GM21717 (cell line): ENCODE data around the gene CCDC182.

ENCODE experiments used
- ATAC-seq: cut with Tn5 transposase; IDR thresholded peaks from one replicate; pipeline ENCODE4 v1.9.1; 2021; ENCODE audit warnings: mild to moderate bottlenecking, moderate library complexity; ENCODE audit not compliant: unreplicated experiment

Gene CCDC182

DNA sequence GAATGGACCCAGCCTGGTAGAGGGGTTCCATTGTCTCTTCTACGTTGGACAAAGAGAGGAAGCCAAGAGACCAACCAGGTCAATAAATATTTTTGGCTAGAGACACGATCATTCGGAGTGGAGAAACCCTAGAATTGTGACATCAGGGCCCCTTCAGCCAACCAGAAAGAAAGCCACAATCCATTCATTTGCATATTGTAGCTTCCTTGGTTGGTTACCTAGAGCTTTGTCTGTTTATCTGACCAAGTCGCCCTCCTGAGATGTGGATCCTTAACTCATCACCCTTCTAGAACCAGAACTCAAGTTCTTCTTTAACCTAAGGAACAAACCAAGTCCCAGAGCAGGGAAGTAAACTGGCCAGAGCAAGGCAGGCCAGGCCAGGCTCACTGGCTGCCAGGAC, at the start of gene CCDC182:
CCDC182 (minus strand) TSS at position 58 of the 400 bp plus-strand sequence; CDS start at position 31, 27 bp downstream.
- no peak for ATAC-seq

DNA sequence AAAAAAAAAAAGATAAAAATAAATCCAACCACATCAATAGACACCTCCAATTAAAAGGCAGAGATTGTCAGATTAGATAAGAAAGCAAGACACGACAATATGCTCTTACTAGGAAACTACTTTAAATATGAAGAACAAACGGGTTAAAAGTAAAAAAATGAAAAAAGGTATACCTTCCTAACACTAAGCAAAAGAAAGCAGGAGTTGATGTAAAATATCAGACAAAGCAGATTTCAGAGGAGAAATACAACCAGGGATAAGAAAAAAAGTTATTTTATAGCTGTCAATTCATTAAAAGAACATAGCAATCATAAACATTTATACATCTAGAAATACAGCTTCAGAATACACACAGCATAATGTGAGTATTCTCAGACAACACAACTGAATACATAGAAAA, 49.7 kb upstream of the CCDC182 start:
- ATAC-seq: no peak

DNA sequence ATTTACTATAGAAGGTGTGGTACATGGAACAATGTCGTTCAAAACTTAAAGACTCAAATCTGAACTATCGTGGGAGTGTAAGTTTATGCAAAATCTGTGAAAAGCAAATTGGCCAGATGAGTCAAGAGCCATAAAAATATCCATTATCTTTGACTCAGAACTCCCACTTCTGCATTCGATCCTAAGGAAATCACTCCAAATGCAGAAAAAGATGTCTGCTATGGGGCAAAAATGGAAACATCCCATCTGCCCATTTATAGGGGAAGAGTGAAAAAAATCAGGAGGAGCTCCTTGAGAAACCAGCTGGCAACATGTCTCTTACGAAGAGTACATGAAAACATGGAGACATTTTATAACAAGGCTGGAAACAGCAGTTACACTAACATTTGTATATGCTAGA, 43.6 kb upstream of the CCDC182 start:
- no peak for ATAC-seq

DNA sequence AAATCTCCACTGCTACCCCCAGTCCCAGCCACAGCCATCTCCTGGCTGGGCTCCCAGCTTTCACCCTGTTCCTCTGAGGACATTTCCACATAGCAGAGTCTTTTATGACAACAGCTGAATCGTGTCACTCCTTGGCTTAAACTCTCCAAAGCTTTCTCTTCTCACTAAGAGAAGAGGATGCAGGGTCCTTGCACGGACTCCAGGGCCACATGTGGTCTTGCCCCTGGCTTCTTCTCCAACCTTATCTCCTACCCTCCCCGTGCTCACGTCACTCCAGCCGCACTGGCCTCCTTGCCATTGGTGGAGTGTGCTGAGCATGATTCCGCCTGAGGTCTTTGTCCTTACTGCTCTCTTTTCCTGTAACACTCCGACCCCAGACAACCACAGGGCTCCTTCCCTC, 39.9 kb upstream of the CCDC182 start:
- ATAC-seq: no peak

DNA sequence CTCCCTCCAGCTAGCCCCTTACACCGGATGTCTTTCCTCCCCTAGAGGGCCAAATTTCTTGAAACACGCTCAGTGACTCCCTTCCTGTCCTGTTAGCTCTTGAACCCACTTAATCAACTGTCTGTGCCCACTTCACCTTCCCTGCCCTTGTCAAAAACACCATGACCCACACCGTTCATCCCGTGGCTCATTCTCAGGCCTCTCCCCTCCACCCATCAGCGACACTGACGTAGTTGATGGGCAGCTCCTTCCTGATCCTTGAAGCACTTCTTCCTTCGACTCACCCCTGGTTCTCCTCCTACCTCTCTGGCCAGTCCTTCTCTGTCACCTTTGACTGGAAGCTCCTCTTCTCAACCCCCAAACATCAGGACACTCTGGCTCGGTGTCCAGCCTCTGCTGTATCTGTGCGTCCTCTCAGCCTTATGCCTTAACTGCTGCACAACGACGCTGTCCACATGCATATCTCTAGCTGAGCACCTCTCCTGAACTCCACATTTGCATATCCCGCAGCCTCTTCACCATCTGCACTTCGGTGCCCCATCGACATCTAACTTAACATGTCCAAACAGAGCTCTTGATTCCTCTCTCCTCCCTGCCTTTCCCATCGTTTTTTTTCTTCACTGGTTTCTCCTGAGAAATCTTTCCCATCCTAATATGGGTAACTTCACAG, 39.3 kb upstream of the CCDC182 start:
- no peak for ATAC-seq

DNA sequence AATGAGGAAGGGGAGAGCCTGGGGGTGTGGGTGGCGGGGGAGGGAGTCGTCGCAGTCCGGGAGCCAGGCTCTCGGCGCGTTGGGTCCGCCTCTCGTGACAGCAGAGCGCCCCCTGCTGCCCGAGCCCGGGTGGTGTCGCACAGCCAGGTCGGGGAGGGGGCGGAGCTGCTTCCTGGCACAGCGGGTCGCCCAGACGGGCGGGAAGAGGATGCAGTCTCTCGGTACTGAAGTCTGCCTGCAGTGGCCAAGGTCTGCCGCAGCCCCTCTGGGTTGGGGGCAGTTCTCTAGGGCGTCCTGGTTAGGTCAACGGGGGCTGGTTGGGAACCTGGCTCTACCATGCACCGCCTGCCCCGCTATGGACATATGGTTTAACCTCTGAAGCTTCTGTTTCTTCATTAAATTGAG, 38.2 kb upstream of the CCDC182 start:
- ATAC-seq: no peak

DNA sequence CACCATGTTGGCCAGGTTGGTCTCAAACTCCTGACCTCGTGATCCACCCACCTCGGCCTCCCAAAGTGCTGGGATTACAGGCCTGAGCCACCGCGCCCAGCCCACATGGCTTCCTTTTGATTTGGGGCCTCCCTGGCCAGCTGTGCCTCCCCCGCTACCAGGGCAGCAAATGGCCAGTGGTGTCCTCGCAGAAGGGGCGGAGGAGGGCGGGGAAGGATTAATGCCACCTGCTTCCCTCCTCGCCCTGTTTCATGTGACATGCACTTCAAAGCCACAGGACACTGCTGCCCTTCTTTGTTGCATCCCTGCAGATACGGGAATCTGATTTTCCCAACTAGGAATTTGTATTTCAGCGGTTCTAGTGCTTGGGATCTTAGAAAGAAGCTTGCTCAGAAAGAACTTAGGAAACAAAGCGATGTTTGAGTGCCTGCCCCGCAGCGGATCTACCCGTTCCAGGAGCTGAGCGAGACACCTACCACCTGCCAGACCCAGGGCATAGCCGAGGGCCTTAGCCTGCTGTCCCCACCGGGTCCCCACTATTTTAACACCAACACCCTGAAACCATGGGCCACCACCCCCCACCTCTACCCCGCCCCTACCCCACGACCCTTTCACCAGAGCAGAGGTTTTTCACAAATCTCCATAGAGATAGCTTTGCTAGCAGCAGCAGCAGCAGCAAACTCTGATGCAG, 37.7 kb upstream of the CCDC182 start:
- no peak for ATAC-seq

DNA sequence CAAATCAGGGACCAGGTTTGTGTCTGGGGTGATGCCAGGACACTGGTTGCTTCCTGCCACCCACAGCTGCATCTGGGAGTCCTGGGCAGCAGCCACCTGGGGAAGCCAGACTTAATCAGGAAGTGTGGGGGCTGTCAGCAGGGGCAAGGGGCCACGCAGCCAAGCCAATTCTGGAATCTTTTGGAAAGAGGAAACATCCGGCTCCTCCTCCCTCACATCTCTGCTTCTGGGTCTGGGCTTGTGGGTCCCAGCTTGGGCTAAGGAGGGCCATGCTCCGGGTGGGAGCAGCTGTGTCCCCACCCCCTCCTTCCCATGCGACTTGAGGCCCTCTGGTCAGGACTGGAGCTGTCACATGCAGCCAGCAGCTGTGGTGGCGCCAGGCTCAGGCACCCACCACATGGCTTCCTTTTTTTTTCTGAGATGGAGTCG, 37.0 kb upstream of the CCDC182 start:
- no peak for ATAC-seq

DNA sequence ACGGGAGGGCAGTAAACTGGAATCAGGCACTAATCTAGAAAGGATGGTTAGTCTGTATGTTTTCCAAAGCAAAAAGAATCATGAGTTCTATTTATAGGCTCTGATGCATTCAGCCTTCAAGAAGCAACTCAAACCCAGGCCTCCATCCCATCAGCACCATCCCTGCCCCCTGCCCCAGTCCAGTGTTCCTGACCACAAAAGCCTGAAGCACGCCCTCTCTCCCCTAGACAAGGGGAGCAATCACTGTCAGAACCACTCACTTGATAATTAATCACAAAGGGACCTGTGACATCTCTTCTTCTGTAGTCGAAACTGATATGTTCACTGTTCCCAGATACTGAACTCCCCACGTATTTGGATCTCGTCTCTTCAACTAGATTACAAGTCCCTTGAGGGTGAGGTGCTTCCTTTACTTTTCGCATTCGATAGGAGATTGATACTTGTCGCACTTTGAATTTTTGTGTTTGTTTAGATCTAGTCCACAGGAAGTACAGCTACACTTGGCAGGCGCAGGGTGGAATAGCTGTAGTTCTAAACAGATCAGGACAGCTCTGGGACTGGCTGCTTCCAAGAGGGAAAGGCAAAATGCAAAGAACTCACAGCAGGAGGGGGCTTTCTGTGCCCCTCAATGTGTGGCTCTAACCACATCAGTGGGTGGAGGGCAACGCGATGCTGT, 36.4 kb upstream of the CCDC182 start:
- no peak for ATAC-seq

DNA sequence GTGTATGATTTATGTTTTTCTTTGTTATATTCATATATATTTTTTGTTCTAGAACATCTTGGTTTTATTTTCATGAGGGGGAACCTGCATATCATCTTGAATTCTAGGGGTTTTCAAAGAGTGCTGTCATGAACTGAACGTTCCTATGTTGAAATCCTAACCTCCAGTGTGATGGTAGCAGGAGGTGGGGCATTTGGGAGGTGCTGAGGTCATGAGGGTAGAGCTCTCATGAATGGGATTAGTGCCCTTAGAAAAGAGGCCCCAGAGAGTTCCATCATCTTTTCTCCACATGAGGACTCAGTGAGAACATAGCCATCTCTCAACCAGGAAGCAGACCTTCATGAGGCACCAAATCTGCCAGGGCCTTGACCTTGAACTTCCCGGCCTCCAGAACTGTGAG, 34.6 kb upstream of the CCDC182 start:
- ATAC-seq: no peak

DNA sequence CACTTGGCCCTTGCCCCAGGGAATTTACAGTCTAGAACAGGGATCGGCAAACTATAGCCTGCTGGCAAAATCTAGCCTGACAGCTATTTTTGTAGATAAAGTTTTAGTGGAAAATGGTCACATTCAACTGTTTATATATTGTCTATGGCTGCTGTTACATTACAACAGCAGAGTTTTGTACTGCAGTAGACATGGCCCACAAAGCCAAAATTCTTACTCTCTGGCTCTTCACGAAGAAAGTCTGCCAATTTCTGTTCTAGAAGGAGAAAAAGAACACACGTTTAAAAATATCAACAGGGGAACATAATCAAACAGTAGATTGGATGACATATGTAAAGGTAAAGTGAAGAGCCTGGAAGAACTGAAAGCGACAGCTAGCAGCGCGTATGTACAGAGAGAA, 33.2 kb upstream of the CCDC182 start:
- ATAC-seq: no peak

DNA sequence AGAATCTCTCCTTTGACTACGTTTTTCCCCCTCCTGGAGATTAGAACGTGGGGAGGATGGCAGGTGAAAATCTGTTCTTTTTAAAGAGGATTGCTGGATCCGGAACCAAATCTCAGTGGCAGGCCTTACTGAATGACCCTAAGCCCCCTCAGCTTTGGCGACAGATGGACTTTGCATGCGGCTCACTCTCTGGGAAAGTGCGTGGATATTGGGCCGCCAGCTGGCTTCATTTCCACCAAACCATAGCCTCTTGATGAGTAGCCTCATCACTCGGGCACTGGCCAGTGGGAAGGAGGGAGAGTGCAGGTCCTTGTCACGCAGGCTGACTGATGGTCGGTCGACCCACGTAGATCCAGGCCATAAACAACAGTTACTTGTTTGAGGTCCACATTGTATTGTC, 31.3 kb upstream of the CCDC182 start:
- no peak for ATAC-seq

DNA sequence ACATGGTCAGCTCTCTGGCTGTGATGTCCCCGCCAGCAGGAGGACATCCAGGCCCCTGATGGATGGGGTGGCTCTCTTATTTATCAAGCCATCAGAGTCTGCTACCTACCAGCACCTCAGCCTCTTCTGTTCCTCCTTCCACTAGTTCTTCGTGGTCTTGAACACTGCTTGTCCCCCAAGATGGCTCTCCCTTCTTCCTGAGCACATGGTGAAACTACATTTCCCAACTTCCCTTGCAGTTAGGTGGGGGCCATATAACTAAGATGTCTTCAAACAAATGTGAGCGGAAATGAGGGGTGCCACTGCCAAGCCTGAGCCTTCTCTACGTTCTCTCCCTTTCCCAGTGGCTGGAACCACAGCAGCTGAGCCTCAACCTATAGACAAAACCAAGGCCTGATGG, 29.8 kb upstream of the CCDC182 start:
- ATAC-seq: no peak

DNA sequence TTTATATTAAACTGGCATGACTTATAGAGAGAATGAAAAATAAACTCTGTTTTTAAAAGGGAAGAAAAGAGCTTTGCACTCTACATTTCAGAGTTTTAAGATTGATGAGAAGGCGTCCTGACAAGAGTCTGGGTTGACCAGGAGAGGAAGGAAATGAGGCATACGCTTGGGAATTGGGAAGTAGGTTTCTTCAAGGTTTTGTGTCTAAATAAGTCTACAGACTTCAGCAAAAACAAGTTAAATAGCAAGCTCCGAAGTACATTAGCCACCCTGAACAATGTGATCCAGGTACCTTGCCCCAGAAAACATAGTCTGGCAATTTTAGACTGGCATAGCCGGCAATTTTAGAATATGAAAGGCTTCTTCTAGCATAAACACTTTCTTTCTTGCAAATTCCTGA, 28.5 kb upstream of the CCDC182 start:
- ATAC-seq: no peak

DNA sequence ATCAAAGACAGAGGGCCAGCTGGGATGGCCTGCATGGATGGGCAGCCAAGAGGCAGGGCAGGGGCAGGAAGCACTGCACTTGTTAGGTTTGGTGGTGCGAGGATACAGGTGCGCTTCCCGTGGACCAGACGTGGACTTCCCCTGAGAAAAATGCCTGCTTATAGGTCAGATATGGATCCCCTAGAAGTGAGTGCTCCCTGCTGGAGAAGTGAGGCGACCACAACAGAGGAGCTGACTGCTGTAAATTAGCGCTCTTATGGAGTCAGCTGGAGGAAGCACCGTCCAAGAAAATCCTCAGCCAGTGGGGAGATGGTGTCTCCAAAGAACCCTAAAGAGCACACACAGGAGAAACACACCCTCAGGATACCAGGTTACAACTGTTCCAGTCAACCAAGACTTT, 27.7 kb upstream of the CCDC182 start:
- no peak for ATAC-seq

DNA sequence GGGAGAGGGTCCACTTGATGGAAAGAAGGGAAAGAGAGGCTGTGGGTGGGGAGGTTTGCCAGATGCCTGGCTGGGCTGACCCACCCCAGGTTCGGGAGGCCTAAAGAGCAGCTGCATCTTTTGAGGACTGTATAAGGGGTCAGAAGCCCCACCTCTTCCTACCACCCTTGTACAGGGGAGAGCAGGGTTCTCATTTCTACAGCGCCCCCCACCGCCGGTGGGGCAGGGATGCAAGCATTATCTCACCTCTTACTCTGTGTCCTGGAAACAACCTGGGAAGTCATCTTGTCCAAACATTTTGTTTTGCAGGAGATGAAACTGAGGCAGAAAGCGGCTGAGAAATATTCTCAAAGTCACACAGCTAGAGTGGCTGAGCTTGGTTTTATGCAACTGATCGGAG, 22.5 kb upstream of the CCDC182 start:
- ATAC-seq: no peak

DNA sequence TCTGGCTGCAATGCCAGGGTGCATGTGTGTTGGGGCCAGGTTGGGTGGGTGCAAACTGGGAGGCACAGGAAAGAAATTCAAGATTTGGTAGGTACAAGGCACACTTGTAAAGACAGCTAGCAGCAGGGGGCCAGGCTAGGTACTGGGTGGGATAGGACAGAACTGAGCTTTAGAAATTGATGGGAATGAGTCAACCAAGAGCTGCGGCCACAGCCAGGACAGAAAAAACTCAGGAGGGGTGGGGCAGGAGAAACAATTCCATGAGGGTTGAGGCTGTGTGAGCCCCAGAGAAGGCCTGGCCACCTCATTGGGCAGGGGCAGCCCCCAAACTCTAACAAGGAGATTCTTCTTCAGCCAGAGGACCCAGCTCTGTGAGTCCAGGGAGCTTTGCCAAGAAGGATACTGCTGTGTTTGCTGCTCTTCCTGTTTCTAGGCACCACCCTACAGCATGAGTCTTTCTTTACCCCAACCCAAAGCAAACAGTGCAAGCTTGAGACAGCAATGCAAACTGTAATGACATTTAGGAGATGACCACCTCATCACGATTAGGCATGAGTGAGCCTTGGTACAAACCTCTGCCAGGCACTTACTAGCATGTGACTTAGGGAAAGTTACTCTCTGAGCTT, 21.3 kb upstream of the CCDC182 start:
- no peak for ATAC-seq

DNA sequence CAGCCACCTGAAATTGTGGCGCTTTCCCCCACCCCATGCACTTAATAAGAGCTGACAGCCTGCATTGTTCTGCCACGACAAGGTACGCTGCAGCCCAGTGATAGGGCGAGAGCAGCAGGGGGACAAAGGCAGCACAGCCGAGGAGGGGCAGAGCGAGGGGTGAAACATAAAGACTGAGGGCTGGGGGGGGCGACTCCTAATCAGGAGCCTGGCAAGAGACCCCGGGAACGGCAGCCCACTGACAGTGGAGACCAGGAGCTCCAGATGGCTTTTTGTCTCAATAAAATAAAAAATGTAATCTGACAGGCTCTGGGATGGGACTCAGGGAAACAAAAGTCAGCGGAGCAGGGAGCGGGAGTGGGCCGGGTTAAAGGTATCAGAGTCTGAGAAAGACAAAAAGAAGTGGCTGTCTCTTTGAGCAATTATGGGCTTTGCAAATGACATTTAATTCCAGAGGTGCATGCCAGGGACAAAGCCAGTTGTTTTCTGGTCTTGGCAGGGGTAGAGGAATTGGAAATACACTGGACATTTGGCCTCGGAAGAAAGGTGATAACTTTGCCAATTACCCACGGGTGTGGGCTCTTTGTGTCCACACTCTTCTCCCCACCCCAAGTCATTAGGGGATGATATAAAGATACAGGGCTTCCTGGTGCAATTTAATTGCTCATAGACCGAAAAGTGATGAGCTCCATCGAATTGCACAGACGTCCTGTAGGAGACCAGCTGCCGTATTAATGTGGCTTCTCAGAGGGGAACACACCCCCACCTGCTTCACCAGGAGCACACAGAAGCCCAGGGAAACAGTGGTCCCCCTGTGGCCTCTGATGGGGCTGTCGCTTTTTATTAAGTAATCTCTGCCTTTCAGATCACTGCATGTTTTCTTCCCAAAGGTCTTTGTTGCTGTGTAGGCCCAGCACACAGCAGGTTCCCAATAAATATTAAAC, 17.6 kb upstream of the CCDC182 start:
- ATAC-seq: no peak

DNA sequence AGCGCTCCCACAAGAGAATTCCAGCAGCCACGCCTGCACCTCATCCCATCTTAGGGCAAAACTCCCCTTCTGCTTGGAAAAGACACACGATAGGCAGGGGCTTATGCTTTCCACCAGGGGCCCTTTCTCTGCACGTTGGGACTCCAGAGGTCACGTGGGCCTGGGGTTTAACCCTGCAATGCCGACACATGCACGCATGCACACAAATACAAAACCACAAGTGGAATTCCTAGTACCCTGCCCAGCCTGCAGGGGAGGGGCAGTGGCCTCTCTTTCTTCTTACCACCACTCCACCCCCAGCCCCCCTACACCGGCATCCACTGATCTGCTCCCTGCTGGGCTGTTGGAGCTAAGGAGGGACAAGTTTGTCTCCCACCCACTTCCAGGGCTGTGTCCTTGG, 16.8 kb upstream of the CCDC182 start:
- no peak for ATAC-seq

DNA sequence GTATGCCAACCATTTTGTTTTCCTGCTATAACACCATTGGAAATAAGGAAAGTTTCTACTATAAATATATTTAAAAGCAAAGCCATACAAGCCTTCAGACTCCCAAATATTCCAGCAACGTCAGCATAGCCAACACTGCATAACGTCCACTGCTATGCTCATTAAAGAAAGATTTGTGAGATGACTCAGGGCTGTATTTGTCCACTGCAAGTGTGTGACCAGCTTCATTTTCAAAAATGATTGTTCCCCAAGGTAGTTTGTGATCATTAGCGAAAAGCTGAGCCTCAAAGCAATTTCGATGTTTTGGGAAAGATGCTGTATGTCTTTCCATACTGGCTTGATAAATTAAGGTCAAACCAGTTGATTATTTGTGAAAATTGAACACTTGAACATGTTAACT, 14.9 kb upstream of the CCDC182 start:
- ATAC-seq: no peak

DNA sequence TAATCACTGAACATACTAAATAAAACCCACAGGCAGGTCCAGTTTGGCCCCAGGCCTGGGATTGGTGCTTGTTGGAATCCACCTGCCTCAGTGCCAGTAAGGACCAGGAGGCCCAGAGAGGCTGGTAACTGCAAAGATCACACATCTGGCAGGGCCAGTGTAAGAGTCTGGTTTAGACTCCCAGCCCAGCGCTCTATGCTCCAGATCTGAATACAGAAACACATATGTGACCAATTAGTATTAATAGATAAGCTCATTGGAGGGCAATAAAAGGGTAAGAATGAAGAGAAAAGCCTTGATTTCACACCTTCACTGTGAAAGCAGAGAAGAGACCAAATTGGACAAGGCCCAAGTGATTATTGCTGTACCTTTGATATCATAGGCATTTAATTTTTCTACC, 13.6 kb upstream of the CCDC182 start:
- ATAC-seq: no peak
